ENCODE measurements around the gene PNPLA7. TPM values are rescaled to one million over a fixed set of nuclear protein-coding genes. Genes with fewer than 3 reads are reported as not detected.
"Not testable (repeated sequence)": the region's sequence is repeated elsewhere in the genome, so short reads cannot be mapped to it uniquely, and the experiment has no call there.

The PNPLA7 gene
- total and polyA plus RNA-seq, 2 of the 4 experiments (the other 2 are of a cell fraction) = under 0.01 to 0.89 TPM

- BruUV-seq (replicated peaks); H3K27me3 ChIP-seq (ENCODE audit: control insufficient read depth, insufficient read depth, low read length): not testable (repeated sequence)
These were observed 13.5 kb downstream of the PNPLA7 start for GRCh38 chr9:137536594-137537131.

More at GRCh38 chr9:137536594-137537131, 13.5 kb downstream of the PNPLA7 start:
- H2AFZ ChIP-seq (replicated peaks; ENCODE audit: low read length, poor library complexity); H3K9me3 ChIP-seq (ENCODE audit: control insufficient read depth, insufficient read depth, low read length); H3K9me1 ChIP-seq (ENCODE audit: insufficient read depth, low read length); H2BK20ac ChIP-seq (ENCODE audit: low read depth, low read length); H2AK9ac ChIP-seq (replicated peaks; ENCODE audit: low read depth, low read length, poor library complexity); H3K9ac ChIP-seq (ENCODE audit: low read depth, low read length); H3K18ac ChIP-seq (ENCODE audit: low read depth, low read length); DNase-seq; H4K5ac ChIP-seq (ENCODE audit: low read depth, low read length); H3K56ac ChIP-seq (ENCODE audit: extremely low read depth, insufficient read depth, low read length); H3K4ac ChIP-seq (ENCODE audit: low read depth, low read length); CTCF ChIA-PET; H2BK15ac ChIP-seq (ENCODE audit: low read depth, low read length); H2BK120ac ChIP-seq (ENCODE audit: low read depth, low read length); H2AK5ac ChIP-seq (ENCODE audit: low read depth, low read length); H3K27ac ChIP-seq (ENCODE audit: insufficient read depth, low read length); H4K91ac ChIP-seq (ENCODE audit: insufficient read depth, low read depth, low read length); H2BK5ac ChIP-seq (ENCODE audit: low read depth, low read length, poor library complexity, severe bottlenecking); H3K36me3 ChIP-seq (ENCODE audit: control insufficient read depth, insufficient read depth, low read length); H4K8ac ChIP-seq (ENCODE audit: low read depth in 2 of 2, low read length in 2 of 2); H3K4me1 ChIP-seq (ENCODE audit: control insufficient read depth, insufficient read depth, low read length); in situ Hi-C loops (cut with MboI; ENCODE audit: low sequenced_read_pairs); ATAC-seq (ENCODE audit: low read depth); H3K4me2 ChIP-seq (ENCODE audit: low read depth, low read length); dilution Hi-C loops (cut with HindIII; ENCODE audit: low sequenced_read_pairs, unreplicated experiment); intact Hi-C loops (cut with micrococcal nuclease); POLR2A ChIA-PET (ENCODE audit: unreplicated experiment); H3K4me3 ChIP-seq (ENCODE audit: insufficient read depth, low read depth, low read length); H3K79me1 ChIP-seq (ENCODE audit: low read depth in 1 of 2, low read length in 2 of 2); H4K20me1 ChIP-seq (ENCODE audit: insufficient read depth, low read length); H3K23ac ChIP-seq (ENCODE audit: low read depth, low read length); H3K14ac ChIP-seq (replicated peaks; ENCODE audit: low read depth, low read length): not testable (repeated sequence)
- WGBS, 2 experiments (ENCODE audit: extremely low coverage in 2 of 2, insufficient read length in 1 of 2) = 23% methylated on average over 6 of the region's 16 CpGs; no CpG with 5 or more reads in 1 of the 2 experiments

All from IMR-90 (cell line).